ENCODE results near the gene TMEM270.
"Not testable (repeated sequence)": the region's sequence is repeated elsewhere in the genome, so short reads cannot be mapped to it uniquely, and the experiment has no call there.

Gene TMEM270

GRCh38 chr7:73840715-73841379, 20.1 kb upstream of the TMEM270 start:
- DNase-seq (ENCODE audit: low spot score), result no peak
- Histone ChIP-seq H3K27ac (no peak overlapping the region), H3K4me3 (no peak overlapping the region)
- no peak for TF ChIP-seq CTCF (IDR thresholded peaks at IDR 0.05)

- TF ChIP-seq CTCF (IDR thresholded peaks at IDR 0.05), result no peak
- Histone ChIP-seq H3K27ac (peak overlapping the region; percentile 61 to 78), H3K4me3 (peak overlapping the region; percentile 73)
- DNase-seq (ENCODE audit: low spot score), result no peak
These were observed 19.3 kb upstream of the TMEM270 start for GRCh38 chr7:73841689-73842066.

GRCh38 chr7:73842067-73842976, 18.6 kb upstream of the TMEM270 start, which contains the start of gene METTL27:
Gene METTL27 (minus strand): TSS chr7:73842516. CDS start chr7:73842140, 376 bp downstream.
- peak; percentile 97 for DNase-seq (ENCODE audit: low spot score)
- H3K27ac ChIP-seq, result peak within 1 kb of the TSS; percentile 61 to 78
- no peak for TF ChIP-seq CTCF (IDR thresholded peaks at IDR 0.05)
- peak within 1 kb of the TSS; percentile 73 for H3K4me3 ChIP-seq

GRCh38 chr7:73844131-73844547, 16.8 kb upstream of the TMEM270 start:
- Histone ChIP-seq H3K27ac (no peak overlapping the region), H3K4me3 (no peak overlapping the region)
- TF ChIP-seq CTCF (IDR thresholded peaks at IDR 0.05), result no peak
- DNase-seq (ENCODE audit: low spot score), result no peak

GRCh38 chr7:73844848-73845460, 16.0 kb upstream of the TMEM270 start:
- DNase-seq (ENCODE audit: low spot score), result no peak
- Histone ChIP-seq H3K27ac (no peak overlapping the region), H3K4me3 (no peak overlapping the region)
- no peak for TF ChIP-seq CTCF (IDR thresholded peaks at IDR 0.05)

- not testable (repeated sequence) for DNase-seq (ENCODE audit: low spot score); H3K4me3 ChIP-seq
- H3K27ac ChIP-seq, result peak overlapping the region in 1 of 2 donors; percentile 59
These were observed 15.2 kb upstream of the TMEM270 start for GRCh38 chr7:73845701-73846195.
